ENCODE results near the gene REM2. TPM values are rescaled to one million over a fixed set of nuclear protein-coding genes. Genes with fewer than 3 reads are reported as not detected.

REM2 gene
- total RNA-seq, 1 donor from 2014 or later, result 0.18 TPM

- no peak for DNase-seq (ENCODE audit: low spot score)
Observed at GRCh38 chr14:22928237-22929103, 45.4 kb downstream of the REM2 start.

- peak; percentile 98 for DNase-seq (ENCODE audit: low spot score)
Observed at GRCh38 chr14:22929104-22929960, 46.3 kb downstream of the REM2 start, which contains the start of gene PRMT5. Gene PRMT5, minus strand, starts transcription at chr14:22929376. Its CDS starts 15 bp downstream, at chr14:22929361.

GRCh38 chr14:22929961-22930364, 46.9 kb downstream of the REM2 start:
- no peak for DNase-seq (ENCODE audit: low spot score)

GRCh38 chr14:22932146-22932545, 49.1 kb downstream of the REM2 start:
- no peak for DNase-seq (ENCODE audit: low spot score)

GRCh38 chr14:22935156-22935555, 52.1 kb downstream of the REM2 start:
- DNase-seq (ENCODE audit: low spot score), result no peak

Other genes with a start within 250 kb of the REM2 start
- gene OR6J1, start 238.9 kb upstream of the REM2 start, total RNA-seq, result not detected
- gene OXA1L, start 116.5 kb upstream of the REM2 start, total RNA-seq, result 93.5 TPM
- gene SLC7A7, start 67.8 kb upstream of the REM2 start, total RNA-seq, result 10.6 TPM
- gene MRPL52, start 53.3 kb upstream of the REM2 start, total RNA-seq, result 77.8 TPM
- 172 TPM for gene MMP14, start 46.6 kb upstream of the REM2 start, total RNA-seq
- gene LRP10, start 11.5 kb upstream of the REM2 start, total RNA-seq, result 128 TPM
- 84.4 TPM for gene RBM23, start 35.9 kb downstream of the REM2 start, total RNA-seq
- gene PRMT5, start 46.2 kb downstream of the REM2 start, total RNA-seq, result 80.9 TPM
- gene HAUS4, start 73.9 kb downstream of the REM2 start, total RNA-seq, result 29.2 TPM
- gene AJUBA, start 99.3 kb downstream of the REM2 start, total RNA-seq, result 39.9 TPM
- 10.8 TPM for gene C14orf93, start 126.9 kb downstream of the REM2 start, total RNA-seq
- gene PSMB5, start 151.7 kb downstream of the REM2 start, total RNA-seq, result 67.6 TPM
- gene PSMB11, start 159.0 kb downstream of the REM2 start, total RNA-seq, result not detected
- gene CDH24, start 174.3 kb downstream of the REM2 start, total RNA-seq, result 3.7 TPM
- 229 TPM for gene ACIN1, start 211.9 kb downstream of the REM2 start, total RNA-seq
- 40.2 TPM for gene C14orf119, start 212.3 kb downstream of the REM2 start, total RNA-seq
- gene CIROP, start 221.8 kb downstream of the REM2 start, total RNA-seq, result not detected
- gene CEBPE, start 236.0 kb downstream of the REM2 start, total RNA-seq, result not detected